Measurements from ENCODE around the gene CEACAM21.
A peak's percentile ranks its signal among the peaks of the same experiment; 100 is the strongest.

CEACAM21 gene

GRCh38 chr19:41575998-41576397, at the start of gene CEACAM21:
Gene CEACAM21, plus strand, starts transcription at chr19:41576166. Its CDS starts 109 bp downstream, at chr19:41576275.
- DNase-seq (ENCODE audit: low spot score) = no peak

GRCh38 chr19:41527089-41527488, 48.9 kb upstream of the CEACAM21 start:
- DNase-seq (ENCODE audit: low spot score) = no peak

GRCh38 chr19:41528106-41528505, 47.9 kb upstream of the CEACAM21 start:
- no peak for DNase-seq (ENCODE audit: low spot score)

- DNase-seq (ENCODE audit: low spot score) = no peak
These were observed 46.3 kb upstream of the CEACAM21 start for GRCh38 chr19:41529484-41530183.

- no peak for DNase-seq (ENCODE audit: low spot score)
These were observed 45.8 kb upstream of the CEACAM21 start for GRCh38 chr19:41530184-41530534.

GRCh38 chr19:41530761-41531301, 45.1 kb upstream of the CEACAM21 start:
- DNase-seq (ENCODE audit: low spot score) = peak; percentile 26

- DNase-seq (ENCODE audit: low spot score) = peak; percentile 87
These were observed 44.3 kb upstream of the CEACAM21 start for GRCh38 chr19:41531438-41532311.

GRCh38 chr19:41532526-41532925, 43.4 kb upstream of the CEACAM21 start:
- DNase-seq (ENCODE audit: low spot score) = no peak

- DNase-seq (ENCODE audit: low spot score) = no peak
These were observed 42.2 kb upstream of the CEACAM21 start for GRCh38 chr19:41533671-41534215.

- DNase-seq (ENCODE audit: low spot score) = no peak
These were observed 40.8 kb upstream of the CEACAM21 start for GRCh38 chr19:41535029-41535622.

GRCh38 chr19:41537789-41538188, 38.2 kb upstream of the CEACAM21 start:
- DNase-seq (ENCODE audit: low spot score) = peak; percentile 28

GRCh38 chr19:41540041-41540695, 35.8 kb upstream of the CEACAM21 start:
- DNase-seq (ENCODE audit: low spot score) = no peak

- no peak for DNase-seq (ENCODE audit: low spot score)
These were observed 33.9 kb upstream of the CEACAM21 start for GRCh38 chr19:41541990-41542584.

GRCh38 chr19:41542622-41543021, 33.3 kb upstream of the CEACAM21 start:
- DNase-seq (ENCODE audit: low spot score) = no peak

GRCh38 chr19:41543582-41543981, 32.4 kb upstream of the CEACAM21 start:
- no peak for DNase-seq (ENCODE audit: low spot score)

GRCh38 chr19:41545547-41545946, 30.4 kb upstream of the CEACAM21 start:
- DNase-seq (ENCODE audit: low spot score) = no peak

GRCh38 chr19:41546386-41546789, 29.6 kb upstream of the CEACAM21 start:
- DNase-seq (ENCODE audit: low spot score) = no peak

- DNase-seq (ENCODE audit: low spot score) = no peak
These were observed 29.0 kb upstream of the CEACAM21 start for GRCh38 chr19:41546961-41547360.

GRCh38 chr19:41547569-41547968, 28.4 kb upstream of the CEACAM21 start:
- DNase-seq (ENCODE audit: low spot score) = no peak

GRCh38 chr19:41548047-41548446, 27.9 kb upstream of the CEACAM21 start:
- DNase-seq (ENCODE audit: low spot score) = no peak

GRCh38 chr19:41548954-41549688, 26.8 kb upstream of the CEACAM21 start:
- no peak for DNase-seq (ENCODE audit: low spot score)
